Measurements from ENCODE around the gene PPP1R14C. TPM values are rescaled to one million over a fixed set of nuclear protein-coding genes. Genes with fewer than 3 reads are reported as not detected.

The PPP1R14C gene
- total RNA-seq, 1 donor from 2014 or later, result 10.8 TPM

DNA sequence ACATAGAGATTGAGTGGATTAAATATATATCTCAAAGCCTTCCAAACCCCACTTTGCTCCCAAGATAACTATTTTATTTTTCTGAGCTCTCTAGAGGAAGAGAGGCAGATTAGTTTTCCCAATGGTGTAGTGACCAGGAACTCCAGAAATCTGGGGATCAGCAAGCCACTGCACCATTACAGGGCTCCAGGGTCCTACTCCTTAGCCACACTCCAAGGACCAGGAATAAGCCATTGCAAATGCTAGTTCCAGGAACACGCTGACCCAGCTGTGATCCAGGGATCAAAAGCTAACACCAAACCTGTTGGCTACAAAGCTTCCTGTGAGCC, 128.3 kb downstream of the PPP1R14C start:
- DNase-seq (ENCODE audit: low spot score), result no peak

DNA sequence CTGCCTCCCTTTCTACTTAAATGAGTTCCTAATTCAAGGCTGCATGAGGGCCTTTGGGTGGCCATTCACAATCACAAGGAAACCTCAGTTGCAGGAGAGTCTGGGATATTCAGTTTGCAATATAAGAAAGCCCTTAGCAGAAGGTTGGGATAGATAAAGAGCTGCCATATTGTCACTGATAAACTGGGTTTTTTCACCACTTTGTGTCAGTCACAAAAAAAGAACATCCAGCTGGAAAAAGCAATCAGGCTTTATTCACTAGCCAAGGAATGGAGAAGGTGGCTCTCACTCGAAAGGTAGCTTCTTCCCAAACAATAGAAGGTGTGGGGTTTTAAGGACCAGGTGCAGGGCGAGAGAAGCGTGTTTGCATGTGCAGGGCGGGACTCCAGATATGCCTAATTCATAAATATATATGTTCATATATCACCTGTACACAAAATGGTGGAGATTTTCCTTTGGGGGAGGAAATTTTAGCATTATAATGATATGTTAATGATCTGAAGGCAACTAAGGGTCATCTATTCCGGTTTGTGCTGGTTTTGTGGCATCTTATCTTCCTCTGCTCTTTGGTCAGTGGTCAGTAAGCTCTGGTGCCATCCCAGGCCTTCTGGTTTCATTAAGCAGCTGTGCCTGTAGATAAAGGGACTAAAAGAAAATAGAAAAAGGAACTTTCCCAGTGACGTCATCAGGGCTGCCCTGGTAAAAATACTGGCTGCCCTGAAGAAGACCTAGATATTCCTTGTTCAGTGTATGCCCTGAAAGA, 128.8 kb downstream of the PPP1R14C start:
- DNase-seq (ENCODE audit: low spot score), result no peak

- DNase-seq (ENCODE audit: low spot score), result peak; percentile 62
Measured at GRCh38 chr6:150272264-150272975, 129.6 kb downstream of the PPP1R14C start.

DNA sequence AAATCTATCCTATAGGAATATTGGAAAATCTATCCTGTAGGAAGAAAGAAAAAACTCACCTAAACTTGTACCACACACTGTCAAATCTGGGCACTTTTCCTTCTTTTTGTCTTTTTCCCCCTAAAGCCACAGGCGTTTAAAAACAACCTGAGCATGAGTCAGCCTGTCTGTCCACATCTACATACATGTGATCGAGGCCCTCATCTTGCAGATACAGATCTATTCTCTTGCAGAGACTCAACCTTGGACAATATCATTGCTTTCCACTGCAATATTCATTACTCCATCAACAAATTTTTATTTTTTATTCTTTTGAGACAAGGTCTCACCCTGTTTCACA, 130.1 kb downstream of the PPP1R14C start:
- DNase-seq (ENCODE audit: low spot score), result no peak

GRCh38 chr6:150273457-150274309, 130.8 kb downstream of the PPP1R14C start:
- no peak for DNase-seq (ENCODE audit: low spot score)

DNA sequence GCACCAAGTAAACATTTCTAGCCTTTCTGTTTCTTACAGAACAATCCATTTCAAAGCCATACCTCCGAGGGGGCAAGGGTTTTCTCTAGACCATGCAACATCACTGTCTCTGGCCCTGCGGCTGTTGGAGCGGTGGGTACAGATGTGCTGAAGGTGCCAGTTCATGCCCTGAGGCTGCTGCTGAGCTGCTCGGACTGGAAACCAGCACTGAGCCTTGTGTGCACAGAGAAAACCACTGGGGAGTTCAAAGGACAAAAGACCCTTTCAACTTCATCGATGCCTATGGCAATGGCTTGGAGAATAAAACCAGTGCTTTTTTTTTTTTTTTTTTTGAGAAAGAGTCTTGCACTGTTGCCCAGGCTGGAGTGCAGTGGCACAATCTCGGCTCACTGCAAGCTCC, 132.6 kb downstream of the PPP1R14C start:
- no peak for DNase-seq (ENCODE audit: low spot score)

DNA sequence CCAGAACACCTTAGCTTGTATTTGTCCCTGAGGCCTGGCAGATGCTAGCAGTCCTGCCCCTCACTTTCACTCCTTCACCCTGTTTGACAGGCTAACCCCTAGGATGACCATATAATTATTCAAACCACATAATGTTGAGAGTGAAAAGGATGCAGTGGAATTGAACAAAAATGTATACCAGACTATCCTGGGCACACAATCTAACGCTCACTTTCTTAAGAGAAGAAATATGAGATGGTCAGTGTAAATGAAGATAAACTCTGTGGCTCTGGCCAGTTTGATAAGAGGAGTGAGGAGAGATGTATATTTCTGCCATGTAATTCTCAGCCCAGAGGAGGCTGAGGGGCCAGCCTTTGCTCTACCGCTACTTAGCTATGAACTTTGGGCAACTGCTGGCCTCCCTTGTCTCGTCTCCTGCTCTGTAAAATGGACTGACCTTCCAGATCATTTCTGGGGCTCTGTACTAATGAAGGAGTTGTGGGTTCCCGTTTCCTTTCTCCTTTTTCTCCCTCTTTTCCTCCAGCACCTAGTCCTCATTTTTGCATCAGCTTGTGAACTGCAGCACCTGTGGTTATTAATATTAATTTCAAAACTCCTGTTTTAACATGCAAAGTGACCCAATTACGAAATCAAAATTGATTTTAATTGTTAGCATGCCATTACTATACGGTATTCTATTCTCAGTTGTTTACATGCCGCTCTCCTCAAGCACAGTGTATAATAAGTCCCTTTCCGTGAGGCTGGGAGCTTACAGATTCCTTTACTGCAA, 133.5 kb downstream of the PPP1R14C start:
- DNase-seq (ENCODE audit: low spot score), result no peak

- peak; percentile 60 for DNase-seq (ENCODE audit: low spot score)
Measured at GRCh38 chr6:150276937-150277742, 134.3 kb downstream of the PPP1R14C start.

- no peak for DNase-seq (ENCODE audit: low spot score)
Measured at GRCh38 chr6:150279533-150279932, 136.7 kb downstream of the PPP1R14C start.

- DNase-seq (ENCODE audit: low spot score), result no peak
Measured at GRCh38 chr6:150280703-150281102, 137.9 kb downstream of the PPP1R14C start.

GRCh38 chr6:150281767-150282166, 138.9 kb downstream of the PPP1R14C start:
- DNase-seq (ENCODE audit: low spot score), result no peak

DNA sequence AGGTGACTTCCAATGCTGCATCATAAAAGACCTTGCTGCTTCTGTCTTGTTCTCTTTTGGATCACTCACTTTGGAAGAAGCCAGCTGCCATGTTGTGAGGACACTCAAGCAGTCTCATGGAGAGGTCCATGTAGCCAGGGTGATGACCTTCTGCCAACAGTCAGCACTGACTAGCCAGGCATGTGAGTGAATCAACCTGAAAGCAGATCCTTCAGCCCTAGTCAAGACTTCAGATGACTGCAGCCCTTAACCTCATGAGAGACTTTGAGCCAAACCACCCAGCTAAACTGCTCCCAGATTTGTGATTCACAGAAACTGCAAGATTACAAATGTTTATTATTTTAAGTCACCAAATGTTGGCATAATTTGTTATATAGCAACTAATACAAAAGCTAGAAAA, 140.0 kb downstream of the PPP1R14C start:
- no peak for DNase-seq (ENCODE audit: low spot score)

- no peak for DNase-seq (ENCODE audit: low spot score)
Measured at GRCh38 chr6:150286460-150286859, 143.6 kb downstream of the PPP1R14C start.

- no peak for DNase-seq (ENCODE audit: low spot score)
Measured at GRCh38 chr6:150286912-150287311, 144.1 kb downstream of the PPP1R14C start.

- no peak for DNase-seq (ENCODE audit: low spot score)
Measured at GRCh38 chr6:150288456-150288855, 145.6 kb downstream of the PPP1R14C start.

DNA sequence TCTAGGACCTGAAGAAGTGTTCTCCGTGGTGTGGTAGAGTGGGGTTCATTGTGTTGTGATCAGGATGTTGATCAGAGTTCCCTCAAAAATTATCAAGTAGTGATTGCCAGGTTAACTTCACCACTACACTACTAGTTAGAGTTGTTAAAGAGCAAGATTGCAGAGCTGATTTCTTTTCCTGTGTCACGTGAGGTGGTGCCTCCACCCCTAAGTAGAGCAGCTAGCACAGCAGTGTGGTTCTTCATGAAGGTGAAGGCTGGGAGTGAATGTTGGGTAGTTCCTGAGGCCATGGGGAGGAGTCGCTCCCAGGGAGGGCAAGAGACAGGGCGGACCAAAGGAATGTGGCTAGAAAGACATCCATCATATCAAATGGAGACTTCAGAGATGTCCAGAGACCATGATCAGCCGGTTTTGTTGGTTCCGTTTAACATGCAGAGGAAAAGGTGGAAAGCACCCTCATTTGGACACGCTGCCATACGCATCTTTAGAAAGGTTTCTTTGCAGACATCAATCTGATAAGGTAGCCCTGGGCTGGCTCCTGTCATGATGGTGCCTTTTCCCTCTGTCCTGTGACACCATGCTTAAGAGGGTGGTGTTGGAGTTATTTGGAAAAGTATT, 146.7 kb downstream of the PPP1R14C start:
- peak; percentile 35 for DNase-seq (ENCODE audit: low spot score)

DNA sequence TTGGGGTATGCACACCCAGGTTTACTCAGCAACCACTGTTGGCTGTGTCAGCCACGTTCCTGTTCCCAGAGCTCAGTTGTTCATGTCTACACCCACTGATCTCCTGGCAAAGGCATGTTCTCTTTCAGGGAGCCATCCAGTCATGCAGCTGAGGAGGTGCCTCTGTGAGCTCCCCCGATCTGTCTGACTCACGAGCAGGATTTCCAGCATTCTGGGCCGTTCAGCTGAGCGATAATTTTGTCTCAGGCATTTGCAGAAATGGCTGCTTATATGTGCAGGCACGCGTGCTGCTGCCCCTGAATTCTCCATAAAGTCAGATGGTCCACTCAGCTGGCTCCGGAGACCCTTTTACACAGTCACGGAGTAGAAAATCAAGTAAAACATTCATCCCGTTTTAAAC, 147.6 kb downstream of the PPP1R14C start:
- DNase-seq (ENCODE audit: low spot score), result peak; percentile 91

- DNase-seq (ENCODE audit: low spot score), result no peak
Measured at GRCh38 chr6:150291968-150292710, 149.3 kb downstream of the PPP1R14C start.

GRCh38 chr6:150293019-150293418, 150.2 kb downstream of the PPP1R14C start:
- no peak for DNase-seq (ENCODE audit: low spot score)

All from umbilical cord (tissue), 2 donors.